Suppressor macrophage (primary cell): Measurements from ENCODE around the gene PRPS1.
"Not testable (repeated sequence)": the region's sequence is repeated elsewhere in the genome, so short reads cannot be mapped to it uniquely, and the experiment has no call there.

Experiments used
- DNase-seq, 4 experiments: peaks; one replicate each; pipeline ENCODE4 v3.0.0-alpha.2; 2020 to 2022

PRPS1 gene

DNA sequence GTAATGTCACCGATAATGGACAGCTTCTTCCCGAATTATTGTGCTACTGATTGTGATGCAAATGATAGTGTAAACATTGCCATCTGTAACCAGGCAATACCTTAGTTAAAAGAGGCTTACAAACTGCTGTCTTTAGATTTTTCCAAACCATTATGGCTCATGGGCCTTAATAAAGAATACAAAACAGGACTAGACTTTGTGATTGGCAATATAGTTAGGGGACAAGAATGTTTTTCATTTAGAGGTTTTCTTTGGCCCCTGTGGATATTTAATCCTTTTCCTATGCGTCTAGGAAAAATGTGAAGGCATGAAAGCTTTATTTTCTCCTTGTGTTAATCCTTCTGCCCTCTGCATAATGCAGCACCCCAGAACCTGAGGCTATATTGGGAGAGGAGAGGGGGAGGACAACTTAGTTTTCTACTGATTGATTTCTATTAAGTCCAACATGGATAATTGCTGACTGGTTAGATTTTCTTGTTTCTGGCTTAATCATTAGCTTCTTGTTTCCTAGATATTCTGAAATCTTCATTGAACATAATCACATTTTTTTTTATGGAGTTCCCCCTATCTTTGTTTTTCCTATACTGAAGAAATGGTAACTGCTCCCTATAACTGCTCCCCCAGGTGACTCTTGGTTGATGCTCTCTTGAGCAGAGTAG, 1.9 kb downstream of the PRPS1 start:
- DNase-seq, result no peak

DNA sequence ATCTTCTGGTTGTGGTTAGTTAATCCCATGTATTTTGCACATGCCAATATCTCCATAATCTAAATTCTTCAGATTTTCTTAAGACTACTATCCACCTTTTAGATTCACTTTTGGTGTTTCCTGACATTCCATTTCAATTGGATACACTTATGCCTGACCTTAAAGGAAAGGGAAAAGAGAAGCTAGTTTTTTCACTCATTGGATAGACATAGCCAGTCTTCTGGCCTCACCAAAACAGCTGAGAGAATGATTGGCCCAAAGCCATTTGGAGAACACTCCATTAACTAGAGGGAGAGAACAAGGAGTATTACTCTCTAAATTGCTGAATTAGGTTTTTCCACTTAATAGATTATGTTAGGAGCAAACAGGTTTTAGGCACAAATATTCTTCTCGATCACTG, 4.0 kb downstream of the PRPS1 start:
- DNase-seq, result no peak

GRCh38 chrX:107646735-107647134, 18.4 kb downstream of the PRPS1 start:
- DNase-seq, result peak in 3 of 4 experiments; percentile 15 to 40 (median 31)

- DNase-seq, result no peak
Observed at GRCh38 chrX:107648332-107648731, 20.0 kb downstream of the PRPS1 start.

DNA sequence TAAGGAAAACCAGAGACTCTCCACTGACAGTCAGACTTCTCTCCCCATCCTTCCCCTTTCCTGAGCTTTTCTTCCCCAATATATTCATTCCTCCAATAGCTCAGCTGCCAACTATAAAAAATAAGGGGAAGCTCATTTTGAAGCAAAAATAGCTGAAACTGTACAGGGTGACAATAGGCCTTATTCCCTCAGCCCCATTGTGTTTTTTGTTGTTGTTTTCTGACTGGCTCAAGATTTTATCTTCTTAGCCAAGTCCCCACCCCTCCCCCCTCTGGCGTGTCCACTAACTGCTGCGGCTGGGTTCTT, 26.2 kb downstream of the PRPS1 start:
- DNase-seq, result peak in 3 of 4 experiments; percentile 56 to 59 (median 58)

DNA sequence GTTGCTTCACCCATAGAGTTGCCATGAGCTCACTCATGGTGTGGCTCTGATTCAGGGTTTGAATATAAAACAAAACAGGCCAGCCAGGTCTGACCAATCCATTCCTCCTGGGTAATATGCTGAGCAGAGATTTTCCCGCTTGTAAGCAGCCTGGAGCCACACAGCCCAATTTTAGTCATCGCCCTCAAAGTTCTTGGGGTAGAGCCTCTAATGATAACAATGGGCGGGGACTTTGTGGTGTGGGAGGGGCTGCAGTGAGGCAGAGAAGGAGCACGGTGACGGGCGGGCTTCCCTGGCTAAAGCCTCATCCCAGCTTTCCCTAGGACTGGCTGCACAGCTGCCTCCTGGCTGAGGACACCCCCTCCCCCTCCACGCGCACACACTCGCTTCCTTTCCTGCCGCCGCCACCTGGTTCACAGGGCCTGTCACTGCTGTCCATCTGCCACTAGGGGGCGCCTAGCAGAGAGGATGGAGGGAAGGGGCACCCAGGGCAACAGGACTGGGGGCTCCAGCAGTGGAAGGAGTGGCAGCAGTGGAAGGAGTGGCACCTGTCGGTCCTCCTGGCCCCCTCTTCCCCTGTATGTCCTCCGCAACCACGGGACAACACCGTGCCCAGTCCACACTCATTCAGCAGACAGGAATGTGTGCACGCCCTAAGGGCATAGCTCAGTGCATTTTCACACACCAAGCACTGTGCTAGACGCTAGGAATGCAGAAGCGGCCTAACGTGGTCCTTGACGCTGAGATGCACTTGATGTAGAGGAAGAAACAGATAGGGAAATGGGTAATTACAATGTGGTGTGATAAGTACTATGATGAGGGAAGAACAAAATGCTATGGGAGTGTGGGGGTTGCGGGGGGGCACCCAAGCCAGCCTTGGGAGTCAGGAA, 26.8 kb downstream of the PRPS1 start:
- peak; percentile 29 to 54 (median 48) for DNase-seq

DNA sequence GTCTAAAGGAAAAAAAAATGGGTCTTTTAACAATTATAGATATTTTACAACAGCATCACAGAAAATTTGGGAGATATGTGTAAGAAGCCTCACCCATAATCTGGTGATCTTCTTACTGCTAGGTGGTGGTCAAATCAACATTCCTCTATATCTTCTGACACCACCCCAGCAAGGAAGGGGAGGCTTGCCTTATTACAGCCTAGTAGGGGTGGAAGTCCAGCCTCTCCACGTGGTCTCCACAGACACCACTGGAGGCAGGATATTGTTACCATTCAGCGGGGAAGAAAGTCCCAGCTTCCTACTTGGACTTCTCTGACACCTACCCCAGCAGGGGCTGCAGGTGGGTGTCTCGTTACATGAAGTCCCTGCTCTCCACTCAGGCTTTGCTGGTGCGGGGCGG, 28.7 kb downstream of the PRPS1 start:
- DNase-seq, result no peak

GRCh38 chrX:107658660-107659059, 30.4 kb downstream of the PRPS1 start:
- no peak for DNase-seq

- no peak for DNase-seq
Observed at GRCh38 chrX:107659286-107659685, 31.0 kb downstream of the PRPS1 start.

DNA sequence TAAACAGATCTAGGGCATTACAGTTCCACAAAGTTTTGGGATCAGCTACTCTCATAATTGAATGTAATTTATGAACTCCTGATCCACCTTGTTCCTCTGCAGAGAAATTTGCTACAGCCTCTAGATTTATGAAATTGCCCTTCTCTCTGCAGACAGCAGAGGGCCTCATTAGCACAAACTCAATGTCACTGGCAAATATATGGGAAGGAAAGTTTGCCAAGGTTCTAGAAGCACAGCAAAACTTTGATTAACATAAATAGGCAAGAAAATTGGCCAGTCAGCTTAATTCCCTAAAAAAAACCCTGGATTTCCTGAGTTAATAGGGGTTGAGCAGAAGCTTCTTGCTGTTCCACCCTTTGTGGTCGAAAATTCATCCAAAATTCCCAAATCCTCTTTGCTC, 31.5 kb downstream of the PRPS1 start:
- peak; percentile 36 to 67 (median 55) for DNase-seq

GRCh38 chrX:107662145-107662544, 33.8 kb downstream of the PRPS1 start:
- DNase-seq, result no peak

DNA sequence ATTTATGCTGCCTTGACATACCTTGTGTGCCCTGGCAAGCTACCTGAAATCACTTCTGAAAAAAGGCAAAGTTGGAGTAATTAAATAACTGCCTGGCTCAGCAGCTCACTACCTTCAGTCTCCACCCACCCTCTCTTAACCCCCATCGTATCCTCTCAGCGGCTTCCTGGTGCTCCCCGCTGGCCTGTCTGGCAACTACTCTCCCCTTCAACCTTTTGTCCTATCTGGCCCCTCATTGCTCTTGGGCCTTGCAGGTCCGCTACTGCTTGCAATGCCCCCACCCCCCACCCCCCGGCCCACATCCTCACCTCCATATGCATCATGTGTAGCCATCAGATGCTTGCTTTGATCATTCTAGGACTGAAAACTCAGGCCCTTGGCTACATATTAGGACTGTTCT, 34.5 kb downstream of the PRPS1 start:
- DNase-seq, result no peak

- DNase-seq, result no peak
Observed at GRCh38 chrX:107666931-107667330, 38.6 kb downstream of the PRPS1 start.

DNA sequence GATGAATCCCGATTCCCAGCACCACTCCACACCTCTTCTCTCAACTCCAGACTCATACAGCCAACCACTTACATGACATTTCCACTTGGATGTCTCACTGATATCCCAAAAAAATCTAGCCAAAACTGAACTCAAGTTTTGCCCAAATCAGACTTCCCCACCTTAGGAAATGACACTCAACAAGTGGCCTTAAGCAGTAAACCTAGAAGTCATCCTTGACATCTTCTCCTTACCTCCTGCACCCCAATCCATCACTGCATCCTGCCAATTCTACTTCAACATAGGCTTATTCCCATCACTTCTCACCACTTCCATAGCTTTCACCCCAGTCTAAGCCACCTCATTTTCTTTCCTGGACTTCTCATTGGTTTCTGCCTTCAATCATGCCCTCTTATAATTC, 39.1 kb downstream of the PRPS1 start:
- no peak for DNase-seq

GRCh38 chrX:107668710-107669109, 40.4 kb downstream of the PRPS1 start:
- DNase-seq, result not testable (repeated sequence)

DNA sequence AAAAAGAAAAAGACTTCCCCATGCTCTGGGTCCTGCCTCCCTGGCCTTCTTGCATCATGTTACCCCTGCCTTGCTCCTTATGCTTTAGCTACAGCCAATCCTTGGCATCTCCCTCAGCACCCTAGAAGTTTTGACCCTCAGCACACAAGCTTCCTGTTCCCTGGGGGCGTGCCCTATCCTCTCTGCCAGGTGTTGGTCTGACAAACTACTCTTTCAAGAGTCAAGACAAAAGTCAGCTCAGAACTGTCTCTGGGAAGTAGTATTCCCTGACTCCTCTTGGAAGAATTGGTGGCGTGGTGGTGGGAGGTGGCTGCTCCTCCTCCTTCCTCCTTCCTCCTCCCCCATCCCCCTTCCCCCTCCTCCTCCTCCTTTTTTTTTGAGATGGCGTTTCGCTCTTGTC, 41.0 kb downstream of the PRPS1 start:
- DNase-seq, result no peak

DNA sequence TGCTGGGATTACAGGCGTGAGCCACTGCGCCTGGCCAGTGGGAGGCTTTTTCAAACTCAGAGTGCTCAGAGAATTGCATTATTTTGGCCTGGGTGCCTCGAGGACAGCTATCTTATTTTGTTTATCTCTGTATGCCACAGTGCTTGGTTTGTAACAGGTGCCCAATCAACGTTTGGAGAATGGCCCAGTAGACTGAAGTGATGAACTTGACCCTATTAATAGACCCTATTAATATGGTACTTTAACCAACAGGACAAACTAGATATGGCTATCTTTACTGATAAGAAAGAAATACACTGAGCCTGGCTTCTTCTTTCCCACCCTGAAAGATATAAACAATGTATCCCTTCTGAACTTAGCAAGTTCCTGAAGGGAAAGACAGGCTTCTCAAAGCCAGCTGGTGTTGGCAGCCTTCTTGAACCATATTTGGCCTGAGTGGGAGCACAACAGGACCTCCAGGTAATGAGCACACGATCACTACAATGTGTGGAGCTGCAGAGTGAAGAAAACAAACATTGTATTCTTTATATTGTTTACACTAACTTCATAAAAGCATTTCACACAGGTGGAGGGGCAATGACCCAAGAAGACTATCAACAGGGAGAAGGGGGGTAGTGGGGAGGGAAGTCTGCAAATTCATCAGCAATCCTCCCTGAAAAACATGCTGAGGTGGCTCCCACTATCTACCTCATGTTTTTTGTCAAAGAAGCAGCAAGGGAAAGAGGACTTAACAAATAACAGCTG, 41.7 kb downstream of the PRPS1 start:
- DNase-seq, result no peak

- not testable (repeated sequence) for DNase-seq
Observed at GRCh38 chrX:107671256-107671655, 42.9 kb downstream of the PRPS1 start.

GRCh38 chrX:107672955-107673378, 44.7 kb downstream of the PRPS1 start:
- peak; percentile 24 to 61 (median 52) for DNase-seq

- no peak for DNase-seq
Observed at GRCh38 chrX:107673431-107673830, 45.1 kb downstream of the PRPS1 start.

GRCh38 chrX:107673933-107674479, 45.7 kb downstream of the PRPS1 start:
- DNase-seq, result peak; percentile 42 to 73 (median 68)

GRCh38 chrX:107674480-107675364, 46.4 kb downstream of the PRPS1 start:
- peak; percentile 21 to 67 (median 51) for DNase-seq
